Occipital lobe (tissue), 2 donors: ENCODE data around the gene PDGFC. TPM values are rescaled to one million over a fixed set of nuclear protein-coding genes. Genes with fewer than 3 reads are reported as not detected.

ENCODE experiments used
- DNase-seq: peaks from one replicate; lab custom pipeline; 2025; lab: John Stamatoyannopoulos, UW
- total RNA-seq: library from RNA; depleted of rRNA; stranded (reverse); fragments of >200 nt; gene quantifications from one replicate; pipeline ENCODE4 v1.2.3, GENCODE V29; 2014

PDGFC gene
- total RNA-seq, 1 donor from 2014 or later = 29.0 TPM

- DNase-seq = no peak
Observed at GRCh38 chr4:156975686-156976085, 4.1 kb upstream of the PDGFC start.

GRCh38 chr4:156974264-156974663, 2.7 kb upstream of the PDGFC start:
- no peak for DNase-seq

DNA sequence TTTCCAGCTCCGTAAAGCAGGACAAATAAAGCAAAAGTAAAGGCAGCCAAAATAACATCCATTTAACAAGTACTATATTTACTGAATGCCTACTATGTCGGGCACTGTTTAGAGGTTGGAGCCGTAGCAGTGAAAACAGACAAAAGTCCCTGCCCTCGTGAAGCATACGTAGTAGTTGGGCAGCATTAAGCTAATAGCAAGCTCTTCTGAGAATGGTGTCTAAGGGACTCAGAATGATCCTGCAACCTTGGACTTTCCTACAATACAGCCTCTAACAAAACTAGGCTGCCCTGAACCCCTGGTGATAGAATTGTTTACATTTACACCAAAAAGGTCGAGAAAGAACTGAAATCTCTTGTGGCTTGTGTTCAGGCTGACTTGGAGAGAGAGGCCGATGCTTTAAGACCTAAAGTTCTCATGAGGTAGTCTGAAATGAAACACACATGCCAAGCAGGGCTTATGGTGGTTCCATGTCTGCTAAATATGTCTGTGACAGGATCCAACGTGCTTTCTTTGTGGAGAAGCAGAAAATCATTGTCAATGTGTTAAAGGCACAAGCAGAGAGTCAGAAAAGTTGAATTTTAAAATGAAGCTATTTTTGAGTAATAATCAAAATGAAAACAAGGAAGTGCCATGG, 898 bp upstream of the PDGFC start:
- DNase-seq = no peak

DNA sequence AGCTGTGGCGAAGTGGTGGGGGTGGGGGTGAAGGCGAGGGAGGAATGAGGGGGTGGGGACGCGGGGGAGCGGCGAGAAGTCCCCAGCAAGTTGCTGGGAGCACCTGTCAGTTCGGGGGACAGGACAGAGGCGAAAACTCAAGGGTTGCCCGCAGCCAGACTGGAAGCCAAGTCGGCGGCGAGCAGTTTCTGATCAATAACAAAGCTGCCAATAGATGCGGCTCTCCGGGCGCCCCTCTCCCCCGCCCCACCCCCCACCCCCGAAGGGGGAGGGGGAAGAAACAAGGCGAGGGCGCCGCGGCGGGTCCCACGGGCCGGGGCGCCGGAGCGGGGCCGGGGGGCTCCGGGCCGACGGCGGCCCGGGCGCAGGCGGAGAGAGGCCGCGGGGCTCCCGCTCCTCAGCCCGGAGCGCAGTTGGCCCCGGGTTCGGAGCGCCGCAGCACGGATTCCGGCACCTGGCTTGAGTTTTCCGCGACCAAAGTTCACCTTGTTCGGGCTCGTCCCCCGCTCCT, 379 bp downstream of the PDGFC start:
- no peak for DNase-seq

DNA sequence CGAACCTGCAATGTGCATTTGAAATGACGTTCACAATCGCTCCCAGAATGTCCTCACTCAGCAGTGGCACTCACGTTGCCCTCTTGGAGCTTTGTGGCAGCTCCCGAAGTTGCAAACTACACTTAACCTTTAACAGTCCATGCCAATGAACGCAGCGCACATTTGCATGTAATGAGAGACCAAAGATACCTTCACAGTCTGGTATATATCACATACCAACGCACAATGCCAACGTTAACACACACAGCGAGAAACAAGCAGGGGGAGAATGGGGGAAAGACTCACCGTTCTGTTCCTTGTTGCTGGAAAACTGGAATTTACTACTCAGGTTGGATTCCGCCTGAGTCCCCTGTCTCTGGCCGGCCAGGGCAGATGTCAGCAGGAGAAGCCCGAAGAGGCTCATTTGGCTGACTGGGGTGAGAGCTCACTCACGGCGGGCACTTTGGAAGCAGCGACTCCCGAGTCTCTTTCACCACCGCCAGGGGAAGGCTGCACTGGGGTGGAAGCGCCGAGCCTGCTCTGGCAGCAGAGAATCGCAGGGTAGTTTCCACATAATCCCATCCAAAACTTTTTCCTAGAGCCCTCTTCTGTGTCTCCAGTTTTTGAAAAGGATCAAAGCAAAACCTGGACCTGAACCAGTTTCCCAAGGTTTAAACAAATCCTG, 966 bp downstream of the PDGFC start:
- peak; percentile 64 for DNase-seq

DNA sequence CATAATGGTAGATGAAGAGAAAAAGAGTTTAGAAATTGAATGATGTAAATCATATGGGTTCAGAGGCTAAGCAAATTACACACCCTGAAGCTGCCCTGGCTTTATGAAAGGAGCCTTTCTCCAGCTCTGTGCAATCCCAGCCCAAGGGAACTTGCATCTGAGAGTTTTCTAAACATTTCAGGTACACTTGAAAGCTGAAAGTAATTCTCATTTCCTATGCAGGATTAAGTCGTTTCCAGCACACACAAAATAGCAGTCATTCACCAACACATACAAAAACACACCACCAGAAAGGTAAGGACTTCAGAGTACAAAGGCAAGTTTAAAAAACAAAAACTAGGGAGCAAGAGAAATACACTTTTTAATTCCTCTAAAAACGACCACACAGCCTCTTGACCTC, 1.7 kb downstream of the PDGFC start:
- no peak for DNase-seq

- DNase-seq = no peak
Observed at GRCh38 chr4:156969101-156969500, 2.5 kb downstream of the PDGFC start.

GRCh38 chr4:156968479-156968984, 3.1 kb downstream of the PDGFC start:
- DNase-seq = peak; percentile 48

DNA sequence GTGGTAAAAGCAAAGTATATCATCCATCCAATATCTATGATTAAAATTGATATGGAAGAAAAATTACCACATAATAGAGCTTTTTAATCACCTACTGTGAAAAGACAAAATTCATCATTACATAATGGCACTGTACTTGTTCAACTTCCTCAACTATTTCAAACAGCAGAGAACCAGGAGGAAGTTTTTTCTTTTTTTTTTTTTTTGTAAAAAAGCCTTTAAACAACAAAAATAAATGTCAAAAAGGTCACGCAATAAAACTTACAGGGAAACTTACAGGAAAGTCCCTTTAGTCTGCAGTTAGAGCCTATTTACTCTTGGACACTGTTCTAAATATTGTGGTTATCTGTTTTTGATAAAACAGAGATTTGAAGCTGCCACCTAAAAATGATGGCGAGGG, 4.8 kb downstream of the PDGFC start:
- no peak for DNase-seq

- no peak for DNase-seq
Observed at GRCh38 chr4:156963419-156963818, 8.2 kb downstream of the PDGFC start.

- no peak for DNase-seq
Observed at GRCh38 chr4:156962528-156962974, 9.0 kb downstream of the PDGFC start.

DNA sequence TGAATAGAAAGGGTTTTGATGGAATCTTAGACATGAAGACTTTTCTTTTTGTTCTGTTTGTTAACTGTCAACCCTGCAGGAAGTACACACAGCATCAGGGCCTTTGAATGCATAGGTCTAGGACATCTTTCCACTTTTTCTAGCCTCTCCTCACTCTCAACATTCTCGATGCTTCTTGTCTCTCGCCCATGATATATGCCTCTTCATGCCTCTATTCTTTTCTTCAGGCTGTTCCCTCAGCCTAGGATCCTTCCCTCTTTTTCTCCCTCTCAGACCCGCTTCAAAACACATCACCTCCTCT, 9.6 kb downstream of the PDGFC start:
- no peak for DNase-seq

GRCh38 chr4:156961196-156962057, 10.2 kb downstream of the PDGFC start:
- no peak for DNase-seq

- no peak for DNase-seq
Observed at GRCh38 chr4:156959298-156959702, 12.3 kb downstream of the PDGFC start.

GRCh38 chr4:156958276-156959074, 13.1 kb downstream of the PDGFC start:
- DNase-seq = no peak

DNA sequence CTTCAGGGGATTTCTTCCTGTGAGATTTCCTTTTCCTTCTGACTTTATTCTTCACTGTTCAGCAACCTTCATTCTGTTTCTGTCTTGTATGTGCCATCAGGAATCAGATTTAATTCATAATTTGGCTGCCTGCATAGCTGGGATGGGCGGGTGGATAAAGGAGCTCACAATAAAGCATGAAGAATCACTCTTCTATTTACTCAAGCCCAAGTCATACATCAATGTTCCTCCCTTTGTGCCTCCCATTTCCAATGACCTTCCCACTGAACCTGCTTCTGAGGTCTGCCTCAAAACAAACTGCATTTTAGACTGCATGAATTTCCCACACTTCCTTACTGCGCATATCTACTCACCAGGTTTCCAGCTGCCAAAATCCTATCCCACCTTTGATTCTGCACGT, 14.0 kb downstream of the PDGFC start:
- no peak for DNase-seq

GRCh38 chr4:156956826-156957368, 14.7 kb downstream of the PDGFC start:
- DNase-seq = no peak

DNA sequence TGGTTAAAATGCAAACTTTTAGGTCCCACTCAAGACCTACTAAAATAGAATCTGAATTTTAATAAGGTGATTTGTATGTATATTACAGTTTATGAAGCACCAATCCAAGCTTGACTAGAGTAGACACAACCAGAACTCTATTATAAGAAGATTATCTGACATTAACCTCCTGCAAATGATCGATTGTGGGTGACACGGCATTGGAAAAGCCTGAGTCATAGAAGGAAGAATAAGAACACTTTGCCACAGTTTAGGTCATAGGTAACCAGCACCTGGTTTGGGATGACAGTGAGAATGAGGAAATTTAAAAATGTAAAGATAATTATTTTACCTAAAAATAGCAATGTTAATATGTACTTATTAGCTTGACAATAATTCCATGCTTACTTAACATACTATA, 15.2 kb downstream of the PDGFC start:
- no peak for DNase-seq

DNA sequence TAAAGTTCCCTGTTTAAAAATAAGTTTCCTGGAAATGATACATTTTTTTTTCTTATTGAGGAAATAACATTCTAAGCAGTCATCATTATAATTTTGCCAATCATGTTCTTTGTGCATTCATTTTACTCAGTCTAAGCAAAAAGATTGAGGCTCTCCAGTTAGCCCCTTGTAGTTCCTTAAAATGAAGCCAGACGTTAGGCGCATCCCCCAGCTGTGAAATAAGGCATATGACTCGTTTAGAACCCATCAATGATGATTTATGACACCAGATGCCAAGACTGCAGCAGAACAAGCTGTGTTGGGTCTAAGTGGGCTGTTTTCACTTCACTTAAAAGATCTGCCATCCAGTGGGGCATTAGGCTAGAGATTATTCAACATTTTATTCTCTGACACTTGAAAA, 17.0 kb downstream of the PDGFC start:
- no peak for DNase-seq

- DNase-seq = no peak
Observed at GRCh38 chr4:156953951-156954350, 17.6 kb downstream of the PDGFC start.

DNA sequence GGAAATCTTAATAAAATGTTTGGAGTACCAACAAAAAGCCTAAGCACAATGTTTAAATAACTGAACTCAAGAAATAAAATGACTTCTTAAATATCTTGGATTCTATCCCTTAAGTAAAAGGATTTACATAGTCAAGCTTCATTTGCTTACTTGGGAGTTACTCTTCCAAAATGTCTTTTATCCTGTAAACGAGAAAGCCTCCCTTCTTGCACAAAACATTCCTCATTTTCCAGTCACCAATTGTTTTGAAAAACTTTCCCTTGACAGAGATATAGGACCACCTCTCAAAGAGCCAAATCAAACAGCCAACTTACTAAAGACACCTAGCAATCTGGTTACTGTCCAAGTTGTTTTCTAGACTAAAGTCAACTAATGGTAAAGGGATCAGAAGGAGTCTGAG, 18.6 kb downstream of the PDGFC start:
- DNase-seq = no peak
